Hematopoietic multipotent progenitor cell treated with erythropoietin and hydrocortisone succinate and interleukin-3 and kit ligand, for 4 days (in vitro differentiated cells): ENCODE results near the gene MTHFR.

Experiments
- DNase-seq: peaks from one replicate; pipeline ENCODE4 v3.0.0-alpha.2; 2015

MTHFR gene

DNA sequence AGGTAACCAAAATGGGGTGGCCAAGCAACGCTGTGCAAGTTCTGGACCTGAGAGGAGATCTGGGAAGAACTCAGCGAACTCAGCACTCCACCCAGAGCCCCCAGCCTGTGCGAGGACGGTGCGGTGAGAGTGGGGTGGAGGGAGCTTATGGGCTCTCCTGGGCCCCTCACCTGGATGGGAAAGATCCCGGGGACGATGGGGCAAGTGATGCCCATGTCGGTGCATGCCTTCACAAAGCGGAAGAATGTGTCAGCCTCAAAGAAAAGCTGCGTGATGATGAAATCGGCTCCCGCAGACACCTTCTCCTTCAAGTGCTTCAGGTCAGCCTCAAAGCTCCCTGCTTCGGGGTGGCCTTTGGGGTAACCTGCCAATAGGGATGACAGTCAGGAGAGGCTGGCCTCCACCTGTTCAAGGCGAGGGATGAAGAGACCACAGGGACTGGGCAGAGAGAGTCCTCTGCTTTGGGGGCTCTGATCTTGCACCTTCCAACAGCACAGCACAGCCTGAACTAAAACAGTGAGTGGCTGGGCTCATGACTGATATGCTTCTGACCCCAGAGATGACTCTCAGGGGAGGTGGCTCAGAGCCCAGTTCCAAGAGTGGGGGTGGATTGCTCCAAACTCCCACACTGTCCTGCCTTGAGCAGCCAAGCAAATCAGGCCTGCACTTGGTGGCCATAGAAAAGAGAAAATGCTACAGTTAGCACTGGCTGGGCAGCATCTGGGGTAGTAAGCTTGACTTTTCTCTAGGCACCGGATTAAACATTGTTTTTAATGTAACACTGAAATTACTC, 9.5 kb downstream of the MTHFR start:
- DNase-seq, result peak; percentile 54

- no peak for DNase-seq
Measured at GRCh38 chr1:11795238-11795890, 10.4 kb downstream of the MTHFR start.

- no peak for DNase-seq
Measured at GRCh38 chr1:11794446-11795237, 11.1 kb downstream of the MTHFR start.

DNA sequence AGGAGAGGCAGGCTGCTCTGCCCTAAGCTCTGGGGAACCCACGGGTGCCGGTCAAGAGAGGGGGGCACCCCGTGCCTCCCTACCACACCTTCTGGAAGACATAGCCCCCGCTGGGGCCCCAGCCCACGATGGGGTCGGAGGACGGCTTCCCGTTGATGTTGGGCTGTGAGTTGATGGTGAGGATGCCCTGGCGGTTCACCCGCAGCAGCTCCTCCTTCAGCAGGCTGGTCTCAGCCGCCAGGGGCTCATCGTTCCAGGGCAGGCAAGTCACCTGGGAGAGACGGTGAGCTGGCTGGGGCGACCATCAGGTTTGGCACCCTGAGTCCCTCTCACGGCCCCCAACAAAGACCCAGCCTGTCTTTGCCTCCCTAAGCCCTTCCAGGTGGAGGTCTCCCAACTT, 11.9 kb downstream of the MTHFR start:
- no peak for DNase-seq

DNA sequence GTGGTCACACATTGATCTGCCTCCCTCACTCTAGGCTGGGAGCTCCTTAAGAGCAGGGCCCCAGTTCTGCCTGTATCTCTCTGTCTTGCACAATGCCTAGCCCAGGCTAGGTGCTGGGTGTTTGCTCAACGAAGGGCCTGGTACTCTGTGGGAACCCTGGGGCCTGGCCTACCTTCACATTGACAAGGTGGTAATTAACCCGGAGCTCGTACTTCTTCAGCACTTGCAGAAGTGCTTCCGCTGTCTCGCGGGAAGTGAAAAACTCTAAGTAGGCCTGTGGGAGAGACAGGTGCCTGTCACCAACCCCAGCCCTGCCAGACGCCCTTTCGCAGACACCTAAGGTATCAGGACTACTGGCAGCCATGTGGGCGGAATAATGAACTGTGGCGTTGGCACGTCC, 13.7 kb downstream of the MTHFR start:
- no peak for DNase-seq

DNA sequence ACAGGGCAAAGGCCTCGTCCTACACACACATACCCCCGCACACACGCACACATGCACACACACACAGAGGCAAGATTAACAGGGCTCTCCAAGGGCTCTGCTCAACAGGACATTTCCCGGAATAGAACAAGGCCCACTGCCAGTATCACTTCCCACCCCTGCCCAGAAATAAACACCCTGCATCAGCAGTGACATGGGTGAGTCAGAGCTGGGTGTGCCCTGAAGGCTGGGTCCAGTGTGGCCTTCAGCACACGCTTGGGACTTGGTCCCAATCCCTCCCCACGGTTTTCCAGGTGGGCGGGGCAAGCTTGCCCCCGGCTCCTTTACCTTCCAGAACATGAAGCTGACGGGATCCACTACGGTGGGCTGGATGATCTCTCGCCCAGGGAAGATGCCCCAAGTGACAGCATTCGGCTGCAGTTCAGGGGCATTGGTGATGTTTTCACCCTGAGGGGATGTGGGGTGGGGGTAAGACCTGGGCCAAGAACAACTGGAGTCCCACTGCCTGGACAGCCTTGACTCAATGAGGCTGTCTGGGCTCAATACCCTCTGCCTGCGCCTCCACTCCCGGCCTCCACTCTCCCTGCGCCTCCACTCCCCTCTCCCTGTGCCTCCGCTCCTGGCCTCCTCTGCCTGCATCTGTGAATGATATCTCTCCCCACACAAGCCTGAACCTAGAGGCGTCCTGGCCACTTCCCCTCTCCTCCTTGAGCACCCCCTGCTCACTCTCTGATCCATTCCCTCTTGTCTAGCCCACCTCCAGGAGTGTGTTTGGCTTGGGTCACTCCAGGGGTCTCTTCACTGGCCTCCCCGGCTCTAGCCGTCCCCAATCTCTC, 14.7 kb downstream of the MTHFR start:
- peak; percentile 24 for DNase-seq

- no peak for DNase-seq
Measured at GRCh38 chr1:11790101-11790879, 15.5 kb downstream of the MTHFR start.

DNA sequence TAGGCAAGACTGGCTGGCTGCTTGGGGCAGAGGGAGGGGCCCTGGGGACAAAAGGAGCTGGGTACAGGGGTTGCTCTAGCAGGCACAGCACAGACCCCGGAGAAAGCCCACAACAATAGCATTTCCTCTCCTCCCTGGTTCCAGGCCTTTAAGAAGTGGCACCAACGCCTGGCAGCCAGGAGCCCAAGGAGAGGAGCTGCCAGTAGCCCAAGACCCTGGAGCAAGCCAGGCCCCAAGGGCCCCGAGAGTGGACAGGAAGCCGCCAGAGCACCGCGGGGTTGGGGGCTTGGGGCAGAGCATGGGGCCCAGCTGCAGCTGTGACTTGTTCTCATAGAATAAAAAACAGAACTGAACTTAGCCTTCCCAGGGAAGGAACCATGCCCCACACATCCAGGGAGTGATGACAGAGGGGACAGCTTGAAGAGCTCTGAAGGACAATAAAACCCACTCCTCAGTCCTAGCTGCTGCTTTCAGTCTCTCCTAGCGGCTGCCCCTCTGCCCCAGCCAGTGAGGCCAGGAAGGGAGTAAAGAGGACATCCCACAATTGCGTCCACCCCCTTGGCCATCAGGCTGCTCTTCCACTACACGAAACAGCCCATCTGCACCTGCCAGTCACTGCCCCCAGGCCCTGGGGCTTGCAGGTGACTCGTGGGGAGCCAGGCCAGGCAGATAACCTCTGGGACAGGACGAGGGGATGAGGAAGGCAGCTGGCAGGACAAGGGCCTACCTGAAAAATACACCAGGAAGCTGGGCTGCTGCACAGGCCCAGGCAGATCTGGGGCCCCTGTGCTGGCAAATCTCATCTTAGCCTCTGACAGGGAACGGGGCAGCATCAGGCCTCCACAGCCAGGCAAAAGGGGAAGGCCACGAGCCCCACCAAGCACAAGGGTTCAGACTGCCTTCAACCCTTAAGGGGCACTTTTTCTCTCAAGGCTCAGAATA, 16.4 kb downstream of the MTHFR start:
- no peak for DNase-seq

DNA sequence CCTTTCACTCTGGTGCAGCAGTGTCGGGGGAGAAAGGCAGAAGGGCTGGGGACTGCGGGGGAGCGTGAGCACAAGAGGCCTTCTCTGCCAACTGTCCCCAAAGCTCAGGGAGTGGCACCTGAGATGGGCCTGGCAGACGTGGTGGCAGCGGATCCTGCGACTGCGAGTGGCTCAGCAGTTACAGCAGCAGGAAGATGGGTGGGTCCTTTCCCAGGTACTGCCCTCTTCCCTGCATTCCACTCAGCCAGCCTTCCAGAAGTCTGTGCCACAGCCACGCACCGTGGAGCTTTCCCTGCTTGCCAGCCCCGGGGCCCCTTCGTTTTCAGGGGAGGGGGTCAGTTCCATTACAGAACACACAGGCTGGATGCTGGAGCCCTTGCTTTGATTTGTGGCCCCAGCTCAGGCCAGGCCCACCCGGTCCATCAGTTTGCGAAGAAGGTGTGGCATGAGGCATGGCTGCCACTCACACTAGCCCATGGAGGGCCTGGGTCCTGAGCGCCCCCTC, 17.2 kb downstream of the MTHFR start:
- no peak for DNase-seq

DNA sequence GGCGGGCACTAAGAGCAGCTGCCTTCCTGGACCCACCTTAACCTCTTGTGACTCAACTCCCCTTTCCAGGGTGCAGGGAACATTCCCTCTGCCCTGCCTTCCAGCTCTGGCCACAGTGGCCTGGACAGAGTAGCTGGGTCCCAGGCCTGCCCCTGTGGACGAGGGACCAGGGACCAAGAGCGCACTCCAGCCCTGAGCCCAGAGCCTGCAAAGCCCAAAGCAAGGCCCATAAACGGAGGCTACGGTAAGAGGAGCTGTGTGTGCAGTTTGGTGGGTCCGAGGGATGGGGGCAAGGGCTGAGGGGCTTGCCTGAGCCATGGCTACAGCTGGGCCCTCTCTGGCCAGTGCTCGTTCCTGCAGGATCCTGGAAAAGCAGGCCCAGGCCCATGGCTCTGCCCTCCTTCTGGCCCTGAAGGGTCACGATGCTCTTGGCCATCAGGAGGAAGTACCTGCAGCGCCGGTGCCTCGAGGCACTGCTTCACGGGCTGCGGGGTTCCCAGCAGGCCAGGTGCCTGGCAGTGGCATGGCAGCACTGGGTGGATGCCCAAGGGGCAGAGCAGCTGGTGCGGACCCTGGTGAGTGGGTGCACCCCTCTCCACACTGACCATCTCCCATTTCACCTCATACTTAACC, 17.8 kb downstream of the MTHFR start:
- no peak for DNase-seq

DNA sequence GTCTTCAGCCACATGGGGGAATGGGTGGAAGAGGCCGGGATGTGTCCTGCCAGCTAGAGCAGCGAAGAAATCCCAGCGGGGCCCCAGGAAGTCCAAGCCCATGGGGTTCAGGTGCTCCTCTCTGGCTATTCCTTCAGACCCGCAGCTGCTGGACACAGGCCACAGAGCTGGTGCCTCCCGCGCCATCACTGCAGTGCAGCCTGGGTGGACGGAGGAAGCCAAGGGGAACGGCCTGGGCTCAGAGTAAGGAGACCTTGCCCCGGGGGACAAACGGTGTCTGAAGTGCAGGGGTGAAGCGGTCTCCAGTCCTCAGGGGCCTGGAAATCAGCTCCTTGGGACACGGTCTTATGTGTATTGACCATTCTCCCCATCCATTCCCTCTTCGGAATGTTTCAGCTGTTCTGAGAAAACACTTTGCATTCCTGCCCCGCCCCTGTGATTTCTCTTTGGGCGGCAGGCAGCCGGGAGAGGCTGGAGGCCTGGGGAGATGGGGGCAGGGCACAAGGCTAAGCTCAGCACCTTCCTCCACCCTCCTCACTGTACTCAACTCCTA, 18.4 kb downstream of the MTHFR start:
- no peak for DNase-seq

DNA sequence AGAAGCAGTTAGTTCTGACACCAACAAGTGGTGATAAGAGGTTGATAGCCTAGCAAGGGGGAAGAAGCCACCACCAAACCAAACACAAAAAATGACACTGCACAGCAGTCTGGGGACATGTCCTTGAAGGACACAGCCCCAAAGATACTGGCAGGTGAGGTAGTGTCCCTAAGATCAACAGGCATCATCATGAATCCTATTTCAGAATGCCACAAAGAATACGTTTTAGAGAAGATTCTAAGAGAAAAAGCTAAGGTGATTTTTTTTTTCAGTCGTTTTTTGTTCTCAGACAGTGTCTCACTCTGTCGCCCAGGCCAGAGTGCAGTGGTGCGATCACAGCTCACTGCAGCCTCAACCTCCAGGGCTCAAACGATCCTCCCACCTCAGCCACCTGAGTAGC, 19.6 kb downstream of the MTHFR start:
- peak; percentile 23 for DNase-seq

DNA sequence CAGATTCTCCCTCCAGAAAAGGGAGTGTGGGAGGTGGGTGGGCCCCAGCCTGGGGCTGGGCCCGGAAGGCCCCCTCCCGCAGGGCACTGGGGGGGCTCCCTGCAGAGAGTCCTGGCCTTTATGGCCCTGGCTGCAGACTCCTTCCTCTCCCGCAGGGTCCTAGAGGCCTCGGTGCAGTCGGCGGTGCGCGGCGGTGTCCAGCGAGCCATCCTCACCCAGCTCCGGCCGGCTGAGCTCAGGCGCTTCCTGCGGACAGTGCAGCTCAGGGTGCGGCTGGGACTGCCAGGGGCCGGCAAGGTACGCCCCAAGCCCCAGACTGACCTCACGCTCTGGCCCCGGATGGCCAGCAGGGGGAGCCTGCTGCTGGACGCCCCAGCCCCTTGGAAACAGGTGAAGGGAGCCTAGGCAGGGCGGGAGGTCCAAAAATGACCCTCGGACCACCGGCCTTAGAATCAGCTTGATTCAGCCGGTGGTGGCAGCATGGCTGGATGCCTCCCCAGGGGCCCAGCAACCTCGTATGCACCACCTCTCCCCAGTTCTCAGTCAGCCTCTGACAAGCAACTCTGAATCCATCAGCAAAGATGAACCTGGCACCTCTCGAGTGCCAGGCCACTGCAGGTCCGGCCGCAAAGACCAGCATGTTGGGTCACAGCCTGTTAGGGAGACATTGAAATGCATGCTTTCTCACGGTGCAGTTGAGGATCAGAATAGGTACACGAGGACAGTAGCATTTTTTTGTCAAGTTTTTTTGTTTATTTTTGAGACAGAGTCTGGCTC, 20.6 kb downstream of the MTHFR start:
- peak; percentile 68 for DNase-seq

- no peak for DNase-seq
Measured at GRCh38 chr1:11784256-11784992, 21.3 kb downstream of the MTHFR start.

GRCh38 chr1:11783556-11783955, 22.2 kb downstream of the MTHFR start:
- no peak for DNase-seq

- DNase-seq, result no peak
Measured at GRCh38 chr1:11782127-11782708, 23.5 kb downstream of the MTHFR start.

- DNase-seq, result no peak
Measured at GRCh38 chr1:11781297-11781696, 24.5 kb downstream of the MTHFR start.
